Measurements from ENCODE around the gene GRK6. TPM values are rescaled to one million over a fixed set of nuclear protein-coding genes. Genes with fewer than 3 reads are reported as not detected.

The GRK6 gene
- total and polyA plus RNA-seq, 9 of the 15 experiments (the other 6 are each of a cell fraction or from before 2014, with no cell fraction given): 0.63 to 122 (median 44.5) TPM

DNA sequence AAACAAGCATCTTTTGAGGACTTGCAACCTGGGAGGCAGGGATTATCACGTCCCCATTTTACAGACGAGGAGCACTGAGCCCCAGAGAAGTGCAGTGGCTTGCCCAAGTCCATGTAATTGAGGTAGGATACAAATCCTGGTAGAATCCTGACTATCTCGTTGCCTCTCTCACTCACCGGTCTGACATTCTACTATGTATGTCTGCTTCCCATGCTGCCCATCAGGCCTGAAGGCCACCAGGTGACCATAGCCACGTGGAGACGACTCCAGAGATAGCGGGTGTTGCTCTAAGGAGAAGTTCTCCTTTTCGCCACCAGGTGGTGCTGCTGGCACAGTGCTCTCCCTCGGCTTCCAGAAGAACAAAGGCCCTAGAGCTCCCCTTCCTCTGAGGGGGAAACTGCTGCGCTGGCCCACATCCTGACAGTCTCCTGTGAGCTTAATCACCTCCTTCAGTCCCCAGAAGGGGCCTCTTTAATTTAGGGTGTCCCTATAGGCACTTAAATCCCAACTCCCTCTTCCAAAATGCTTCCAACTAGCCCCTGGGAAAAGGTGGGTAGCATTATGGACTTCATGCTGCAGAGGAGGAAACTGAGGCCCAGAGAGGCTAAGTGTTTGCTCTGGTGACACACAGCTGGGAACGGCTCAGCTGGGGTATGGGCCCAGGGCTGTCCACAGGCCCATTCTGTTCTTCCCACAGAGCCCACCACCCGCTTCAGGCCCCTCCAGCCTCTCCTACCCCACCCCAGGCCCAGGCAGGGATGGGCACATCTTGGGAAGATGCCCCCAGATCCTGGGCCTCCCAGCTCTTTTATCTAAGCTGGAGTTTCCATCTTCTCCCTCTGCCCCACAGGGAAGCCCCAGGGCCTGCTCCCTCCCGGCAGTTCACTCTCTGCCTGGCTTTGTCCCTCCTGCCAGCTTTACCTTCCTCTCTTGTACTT lies 35.8 kb upstream of the GRK6 start (continued):
- TF ChIP-seq, protein P1, sequence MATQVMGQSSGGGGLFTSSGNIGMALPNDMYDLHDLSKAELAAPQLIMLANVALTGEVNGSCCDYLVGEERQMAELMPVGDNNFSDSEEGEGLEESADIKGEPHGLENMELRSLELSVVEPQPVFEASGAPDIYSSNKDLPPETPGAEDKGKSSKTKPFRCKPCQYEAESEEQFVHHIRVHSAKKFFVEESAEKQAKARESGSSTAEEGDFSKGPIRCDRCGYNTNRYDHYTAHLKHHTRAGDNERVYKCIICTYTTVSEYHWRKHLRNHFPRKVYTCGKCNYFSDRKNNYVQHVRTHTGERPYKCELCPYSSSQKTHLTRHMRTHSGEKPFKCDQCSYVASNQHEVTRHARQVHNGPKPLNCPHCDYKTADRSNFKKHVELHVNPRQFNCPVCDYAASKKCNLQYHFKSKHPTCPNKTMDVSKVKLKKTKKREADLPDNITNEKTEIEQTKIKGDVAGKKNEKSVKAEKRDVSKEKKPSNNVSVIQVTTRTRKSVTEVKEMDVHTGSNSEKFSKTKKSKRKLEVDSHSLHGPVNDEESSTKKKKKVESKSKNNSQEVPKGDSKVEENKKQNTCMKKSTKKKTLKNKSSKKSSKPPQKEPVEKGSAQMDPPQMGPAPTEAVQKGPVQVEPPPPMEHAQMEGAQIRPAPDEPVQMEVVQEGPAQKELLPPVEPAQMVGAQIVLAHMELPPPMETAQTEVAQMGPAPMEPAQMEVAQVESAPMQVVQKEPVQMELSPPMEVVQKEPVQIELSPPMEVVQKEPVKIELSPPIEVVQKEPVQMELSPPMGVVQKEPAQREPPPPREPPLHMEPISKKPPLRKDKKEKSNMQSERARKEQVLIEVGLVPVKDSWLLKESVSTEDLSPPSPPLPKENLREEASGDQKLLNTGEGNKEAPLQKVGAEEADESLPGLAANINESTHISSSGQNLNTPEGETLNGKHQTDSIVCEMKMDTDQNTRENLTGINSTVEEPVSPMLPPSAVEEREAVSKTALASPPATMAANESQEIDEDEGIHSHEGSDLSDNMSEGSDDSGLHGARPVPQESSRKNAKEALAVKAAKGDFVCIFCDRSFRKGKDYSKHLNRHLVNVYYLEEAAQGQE (IDR thresholded peaks at IDR 0.05; ENCODE audit: borderline replicate concordance): peak; percentile 92
- TF ChIP-seq, protein P1 (CRISPR knock-in tag; IDR thresholded peaks at IDR 0.05; ENCODE audit: low read depth): no peak

All from K562 (cell line).